Adrenal gland (tissue), 12 donors: Measurements from ENCODE around the gene ADGRG7. TPM values are rescaled to one million over a fixed set of nuclear protein-coding genes. Genes with fewer than 3 reads are reported as not detected.

Source experiments
- DNase-seq, 7 donors: peaks; one replicate each; pipeline ENCODE4 v3.0.0-alpha.2; 2019 to 2020
- H3K27ac ChIP-seq, 5 donors: fragments of 200-600 bp; sonication (generic) in 4 of 5; 1 replicate in 3 of 5; 2 replicates in 2 of 5; pipeline versions ENCODE4 v1.5.1 to v1.8.0; 2016 to 2020; ENCODE audit warnings: mild to moderate bottlenecking in 1 of 5
- H3K27me3 ChIP-seq: fragments of 200-600 bp; 2 replicates; pipeline ENCODE4 v1.8.0; 2021
- H3K36me3 ChIP-seq, 2 donors: fragments of 200-600 bp; replicated peaks in 1 of 2; 1 replicate in 1 of 2; 2 replicates in 1 of 2; pipeline versions ENCODE4 v1.5.1 to v1.8.0; 2018 to 2022
- H3K4me1 ChIP-seq, 2 donors: fragments of 200-600 bp; replicated peaks in 1 of 2; 1 replicate in 1 of 2; 2 replicates in 1 of 2; pipeline versions ENCODE4 v1.5.1 to v1.8.0; 2018 to 2021
- H3K4me3 ChIP-seq, 4 donors: fragments of 200-600 bp; sonication (generic) in 3 of 4; one replicate each; pipeline ENCODE4 v1.5.1; 2016 to 2018
- H3K9me3 ChIP-seq, 3 donors: fragments of 200-600 bp; sonication (generic) in 1 of 3; replicated peaks in 1 of 3; 1 replicate in 2 of 3; 2 replicates in 1 of 3; pipeline versions ENCODE4 v1.5.1 to v1.8.0; 2016 to 2021
- POLR2A ChIP-seq, 2 donors: fragments of 450-650 bp; IDR thresholded peaks; one replicate each; pipeline ENCODE4 v1.6.1; 2017; ENCODE audit warnings: antibody characterized with exemption in 2 of 2, mild to moderate bottlenecking in 2 of 2, moderate library complexity in 1 of 2
- WGBS, 4 donors: extraction: QIAGEN DNeasy Blood & Tissue Kit in 2 of 4; methylation state at CpG; one replicate each; pipeline versions ENCODE4 v1.1.5 to v1.1.7; 2013 to 2017; 5-methylcytosine and 5-hydroxymethylcytosine counted together
- intact Hi-C, 2 donors: fragments of 100-400 bp; cut with DNase I; formaldehyde crosslinking; loops; one replicate each; pipeline versions ENCODE4 v1.14.1 to v1.15.0; 2022 to 2023
- polyA plus RNA-seq, 3 donors: library from polyadenylated mRNA; stranded (reverse); fragments of 200-250 nt in 2 of 3; fragments of 350-450 nt in 1 of 3; fragmentation: Illumina TruSeq in 1 of 3; extraction: RNeasy Lipid Tissue Mini Kit (QIAGEN cat#74804) in 1 of 3; gene quantifications; one replicate each; pipeline ENCODE4 v1.2.3, GENCODE V29; 2013 to 2014
- total RNA-seq, 9 donors: library from RNA; depleted of rRNA in 4 of 9; stranded (reverse); fragments of >200 nt in 4 of 9; fragments of 120-200 nt in 1 of 9; fragmentation: NEBNext Ultra II Directional in 1 of 9; extraction: Animal tissue kit (Norgen Biotek cat#: 25700) in 1 of 9; gene quantifications; one replicate each; pipeline versions ENCODE4 v1.1.0 to v1.2.4, GENCODE V29; 2013 to 2023
- TF ChIP-seq, protein P1 (sequence below), 6 experiments: fragments of 450-650 bp in 4 of 6; fragments of 200-600 bp in 2 of 6; sonication (generic) in 1 of 6; IDR thresholded peaks; 1 replicate in 5 of 6; 2 replicates in 1 of 6; pipeline versions ENCODE4 v1.5.1 to v1.8.0; 2016 to 2021; ENCODE audit warnings: antibody characterized with exemption in 6 of 6, mild to moderate bottlenecking in 2 of 6, moderate library complexity in 1 of 6
- donor health status: healthy with polysubstance abuse.
- donor health status: Bipolar disorder and iron deficiency.
- donor health status: DM: yes; HTN: yes; CAD: no.
- donor health status: DM: no; HTN: no; CAD: no.
- donor health status: DM: no; HTN: no; CAD: no.
- donor health status: DM: yes; HTN: yes; CAD: no.

The ADGRG7 gene
- total and polyA plus RNA-seq, 12 donors = not detected

DNA sequence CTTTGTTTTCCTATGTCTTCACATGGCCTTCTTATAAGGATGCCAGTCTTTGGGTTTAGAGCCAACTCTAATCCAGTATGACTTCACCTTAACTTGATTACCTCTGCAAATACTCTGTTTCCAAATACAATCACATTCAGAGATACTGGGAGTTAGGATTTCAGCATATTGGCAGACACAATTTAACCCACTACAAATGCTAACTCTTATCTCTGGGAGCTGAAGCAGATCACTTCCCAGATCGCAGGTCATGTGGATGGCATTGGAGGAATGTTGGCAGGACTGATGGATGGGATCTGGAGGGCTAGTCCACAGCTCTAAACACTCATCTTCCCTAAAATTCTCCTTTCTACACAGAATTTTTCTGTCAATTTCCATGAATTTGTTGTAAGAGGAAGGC is 46.2 kb upstream of the ADGRG7 start:
- intact Hi-C loops = no loop called here
- Histone ChIP-seq H3K4me1 (no peaks in the 10 kb centered on the region), H3K4me3 (no peak overlapping the region), H3K9me3 (no peaks in the 10 kb centered on the region), H3K36me3 (no peaks in the 10 kb centered on the region), H3K27ac (no peak overlapping the region), H3K27me3 (no peaks in the 10 kb centered on the region)
- 56 to 91% (median 71%) methylated on average over 1 of the region's 1 CpG for WGBS, 4 donors
- DNase-seq = peak in 1 of 7 donors; percentile 4
- no peak for TF ChIP-seq POLR2A (IDR thresholded peaks at IDR 0.05)

DNA sequence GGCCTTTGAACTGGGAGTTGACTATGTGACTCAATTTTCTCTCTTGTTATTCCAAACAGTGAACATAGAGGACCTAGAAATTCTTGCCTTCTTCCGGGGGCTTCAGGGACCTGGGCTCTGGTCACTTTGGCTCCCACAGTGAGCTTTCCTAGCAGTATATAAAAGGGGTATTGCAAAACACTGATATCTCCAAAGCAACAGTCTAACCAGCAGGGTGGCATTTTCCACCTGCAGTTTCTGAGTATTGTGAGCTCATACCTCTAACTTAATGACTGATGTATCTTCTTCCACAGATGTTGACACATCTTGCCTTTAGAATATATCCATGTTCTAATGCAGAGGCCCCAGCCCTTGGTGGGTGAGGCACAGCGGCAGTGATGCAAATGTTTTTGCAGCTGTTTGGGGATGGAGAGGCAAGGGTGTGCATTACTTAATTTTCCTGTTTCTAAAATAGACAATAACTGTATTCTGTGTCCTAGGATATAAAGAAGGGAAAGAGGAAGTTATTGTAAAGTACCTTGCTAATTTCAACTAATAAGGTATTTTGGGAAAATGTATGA is 45.7 kb upstream of the ADGRG7 start:
- no peak for DNase-seq
- TF ChIP-seq, protein P1, sequence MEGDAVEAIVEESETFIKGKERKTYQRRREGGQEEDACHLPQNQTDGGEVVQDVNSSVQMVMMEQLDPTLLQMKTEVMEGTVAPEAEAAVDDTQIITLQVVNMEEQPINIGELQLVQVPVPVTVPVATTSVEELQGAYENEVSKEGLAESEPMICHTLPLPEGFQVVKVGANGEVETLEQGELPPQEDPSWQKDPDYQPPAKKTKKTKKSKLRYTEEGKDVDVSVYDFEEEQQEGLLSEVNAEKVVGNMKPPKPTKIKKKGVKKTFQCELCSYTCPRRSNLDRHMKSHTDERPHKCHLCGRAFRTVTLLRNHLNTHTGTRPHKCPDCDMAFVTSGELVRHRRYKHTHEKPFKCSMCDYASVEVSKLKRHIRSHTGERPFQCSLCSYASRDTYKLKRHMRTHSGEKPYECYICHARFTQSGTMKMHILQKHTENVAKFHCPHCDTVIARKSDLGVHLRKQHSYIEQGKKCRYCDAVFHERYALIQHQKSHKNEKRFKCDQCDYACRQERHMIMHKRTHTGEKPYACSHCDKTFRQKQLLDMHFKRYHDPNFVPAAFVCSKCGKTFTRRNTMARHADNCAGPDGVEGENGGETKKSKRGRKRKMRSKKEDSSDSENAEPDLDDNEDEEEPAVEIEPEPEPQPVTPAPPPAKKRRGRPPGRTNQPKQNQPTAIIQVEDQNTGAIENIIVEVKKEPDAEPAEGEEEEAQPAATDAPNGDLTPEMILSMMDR (IDR thresholded peaks at IDR 0.05) = no peak
- no peak for TF ChIP-seq POLR2A (IDR thresholded peaks at IDR 0.05)
- 83 to 92% (median 88%) methylated on average over 1 to 2 of the region's 2 CpGs for WGBS, 4 donors
- no peaks in the 10 kb centered on the region for H3K4me1 ChIP-seq
- H3K4me3 ChIP-seq = no peak overlapping the region
- no peak overlapping the region for H3K27ac ChIP-seq
- intact Hi-C loops = no loop called here
- H3K27me3 ChIP-seq = no peaks in the 10 kb centered on the region
- H3K9me3 ChIP-seq = no peaks in the 10 kb centered on the region
- no peaks in the 10 kb centered on the region for H3K36me3 ChIP-seq

DNA sequence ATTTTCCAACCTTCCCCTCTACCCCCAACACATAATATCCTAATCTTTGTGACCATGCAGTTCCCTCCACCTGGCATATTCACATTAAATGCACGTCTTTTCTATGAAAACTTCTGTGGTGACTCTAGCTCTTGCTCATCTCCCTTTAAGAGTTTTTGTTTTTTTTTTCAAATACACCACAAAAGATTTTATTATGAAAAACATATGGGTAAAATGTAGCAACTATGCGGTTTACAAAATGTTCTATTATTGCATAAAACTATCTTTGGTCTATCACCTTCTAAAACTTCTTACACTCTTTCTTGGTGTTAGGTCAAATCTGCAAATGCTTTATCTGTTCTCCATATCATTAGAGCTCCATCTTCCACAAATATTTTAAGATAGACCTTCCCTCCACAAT is 38.6 kb upstream of the ADGRG7 start:
- intact Hi-C loops = no loop called here
- no peak for DNase-seq
- H3K36me3 ChIP-seq = no peaks in the 10 kb centered on the region
- H3K4me3 ChIP-seq = no peak overlapping the region
- H3K27me3 ChIP-seq = no peaks in the 10 kb centered on the region
- H3K4me1 ChIP-seq = no peaks in the 10 kb centered on the region
- no peak for TF ChIP-seq POLR2A (IDR thresholded peaks at IDR 0.05)
- TF ChIP-seq, protein P1 (IDR thresholded peaks at IDR 0.05) = no peak
- WGBS, 4 donors = 88 to 98% (median 92%) methylated on average over 2 of the region's 2 CpGs
- no peaks in the 10 kb centered on the region for H3K9me3 ChIP-seq
- H3K27ac ChIP-seq = no peak overlapping the region

DNA sequence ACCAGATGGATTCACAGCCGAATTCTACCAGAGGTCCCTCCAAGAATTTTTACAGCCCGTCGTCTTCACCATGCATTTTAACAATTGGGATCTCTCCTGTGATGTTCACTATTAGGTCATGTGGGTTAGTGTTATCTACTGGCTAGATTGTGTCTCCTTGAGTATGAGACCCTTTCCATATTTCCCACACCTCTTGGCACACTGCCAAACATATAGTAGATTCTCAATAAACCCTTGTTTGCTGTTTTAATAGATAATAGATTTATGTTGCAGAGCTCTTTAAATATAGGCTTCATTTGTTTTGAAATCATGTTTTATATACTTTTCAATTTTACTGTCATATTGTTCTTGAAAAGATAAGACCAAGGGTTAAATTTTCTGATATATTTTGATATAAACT is 34.9 kb upstream of the ADGRG7 start:
- intact Hi-C loops = no loop called here
- Histone ChIP-seq H3K27me3 (no peaks in the 10 kb centered on the region), H3K9me3 (no peaks in the 10 kb centered on the region), H3K27ac (no peak overlapping the region), H3K4me3 (no peak overlapping the region), H3K4me1 (no peaks in the 10 kb centered on the region), H3K36me3 (no peaks in the 10 kb centered on the region)
- DNase-seq = no peak
- 93 to 99% (median 96%) methylated on average over 3 of the region's 3 CpGs for WGBS, 4 donors
- TF ChIP-seq, protein P1 (IDR thresholded peaks at IDR 0.05) = no peak
- no peak for TF ChIP-seq POLR2A (IDR thresholded peaks at IDR 0.05)

DNA sequence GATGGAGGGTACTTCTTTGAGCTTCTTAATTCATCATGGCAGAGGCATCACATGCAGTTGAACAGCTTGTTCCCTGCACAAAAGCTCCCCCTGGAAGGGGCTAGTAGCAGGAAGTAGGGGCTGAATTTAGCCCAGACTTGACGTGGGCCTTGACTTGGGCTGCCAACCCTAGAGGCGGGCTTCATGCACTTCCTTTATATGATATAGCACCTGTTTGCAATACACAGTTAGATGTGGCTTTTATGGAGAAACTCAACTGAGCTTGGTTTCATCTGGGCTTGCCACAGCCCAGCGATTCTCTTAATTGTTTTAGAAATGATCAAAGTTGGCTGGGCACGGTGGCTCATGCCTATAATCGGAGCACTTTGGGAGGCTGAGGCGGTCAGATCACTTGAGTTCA is 33.7 kb upstream of the ADGRG7 start:
- 93 to 98% (median 94%) methylated on average over 5 to 6 of the region's 6 CpGs for WGBS, 4 donors

More for the DNA sequence above, 33.7 kb upstream of the ADGRG7 start:
- Histone ChIP-seq H3K27ac (no peak overlapping the region), H3K4me3 (no peak overlapping the region), H3K4me1 (no peaks in the 10 kb centered on the region), H3K9me3 (no peaks in the 10 kb centered on the region), H3K27me3 (no peaks in the 10 kb centered on the region), H3K36me3 (no peaks in the 10 kb centered on the region)
- intact Hi-C loops = no loop called here
- TF ChIP-seq, protein P1 (IDR thresholded peaks at IDR 0.05) = no peak
- no peak for TF ChIP-seq POLR2A (IDR thresholded peaks at IDR 0.05)
- DNase-seq = no peak
